RWPE2 (cell line): Measurements from ENCODE around the gene ELMOD3.
A peak's percentile ranks its signal among the peaks of the same experiment; 100 is the strongest.

Source experiments
- ATAC-seq: fragments of 200-7000 bp; cut with Tn5 transposase; 3 replicates; pipeline ENCODE4 v1.9.1; 2021; ENCODE audit warnings: low read depth
- DNase-seq: peaks from one replicate; pipeline ENCODE4 v3.0.0-alpha.2; 2020; ENCODE audit warnings: low spot score
- H3K27ac ChIP-seq: fragments of 450-650 bp; 2 replicates; pipeline ENCODE4 v1.5.1; 2017; ENCODE audit warnings: mild to moderate bottlenecking; ENCODE audit not compliant: poor library complexity, severe bottlenecking
- H3K27me3 ChIP-seq: fragments of 250-450 bp; sonication (Bioruptor Pico); 2 replicates; pipeline ENCODE4 v1.5.1; 2021; ENCODE audit warnings: mild to moderate bottlenecking, moderate library complexity; ENCODE audit not compliant: insufficient read depth, poor library complexity, severe bottlenecking
- H3K36me3 ChIP-seq: fragments of 250-450 bp; sonication (Bioruptor Pico); 2 replicates; pipeline ENCODE4 v1.5.1; 2020; ENCODE audit warnings: low read depth, mild to moderate bottlenecking, moderate library complexity
- H3K4me1 ChIP-seq: fragments of 250-450 bp; sonication (Bioruptor Pico); 2 replicates; pipeline ENCODE4 v1.5.1; 2021; ENCODE audit warnings: mild to moderate bottlenecking, moderate library complexity; ENCODE audit not compliant: insufficient read depth, poor library complexity, severe bottlenecking
- H3K4me3 ChIP-seq: fragments of 250-450 bp; sonication (Bioruptor Pico); 2 replicates; pipeline ENCODE4 v1.5.1; 2021; ENCODE audit warnings: mild to moderate bottlenecking, moderate library complexity; ENCODE audit not compliant: severe bottlenecking
- H3K9me3 ChIP-seq: fragments of 250-450 bp; sonication (Bioruptor Pico); 2 replicates; pipeline ENCODE4 v1.5.1; 2021; ENCODE audit warnings: mild to moderate bottlenecking, moderate library complexity; ENCODE audit not compliant: severe bottlenecking
- CTCF ChIP-seq: fragments of 450-650 bp; IDR thresholded peaks from one replicate; pipeline ENCODE4 v1.5.1; 2017; ENCODE audit warnings: mild to moderate bottlenecking, moderate library complexity; ENCODE audit not compliant: poor library complexity, severe bottlenecking

ELMOD3 gene

DNA sequence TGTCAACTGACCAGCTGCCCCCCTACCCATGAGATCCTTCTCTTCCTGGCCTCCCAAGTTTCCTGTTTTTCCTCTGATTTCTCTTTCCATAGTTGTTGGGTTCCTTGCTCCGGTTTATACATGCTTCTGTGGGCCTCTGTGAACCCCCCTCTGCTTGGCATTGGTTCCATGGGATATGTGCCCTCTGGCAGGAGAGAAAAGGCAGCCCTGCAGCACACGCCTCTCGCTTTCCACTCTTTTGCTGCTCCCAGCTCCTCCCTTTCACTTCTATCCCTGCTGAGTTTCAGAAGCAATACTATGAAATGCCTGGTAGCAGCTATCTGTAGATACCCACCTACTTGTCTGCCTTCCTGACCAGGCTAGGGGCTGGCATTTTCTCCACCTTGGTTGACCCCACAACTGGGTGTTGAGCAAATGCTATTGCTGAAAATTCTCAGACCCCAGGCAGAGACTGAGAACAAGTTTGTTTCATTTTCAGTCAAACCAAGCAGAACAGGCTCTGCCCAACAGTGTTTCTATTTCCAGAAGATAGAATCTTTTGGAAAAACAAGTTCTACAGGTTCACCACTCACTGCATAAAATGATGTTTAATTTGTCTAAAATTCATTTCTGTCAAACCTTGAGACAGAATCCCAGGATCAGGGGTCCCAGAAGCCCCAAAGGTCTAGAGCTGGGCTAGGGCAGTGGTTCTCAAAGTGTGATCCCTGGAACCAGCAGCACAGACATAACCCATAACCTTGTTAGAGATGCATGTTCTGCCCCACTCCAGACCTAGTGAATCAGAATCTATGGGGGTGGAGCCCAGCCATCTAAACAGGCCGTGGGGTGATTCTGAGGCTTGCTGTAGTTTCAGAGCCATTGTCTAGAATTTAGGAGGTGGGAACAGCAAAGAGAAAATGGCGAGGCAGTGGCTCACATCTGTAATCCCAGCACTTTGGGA lies 42.2 kb downstream of the ELMOD3 start:
- H3K27me3 ChIP-seq: no peaks in the 10 kb centered on the region
- H3K27ac ChIP-seq: no peak overlapping the region
- no peaks in the 10 kb centered on the region for H3K9me3 ChIP-seq
- ATAC-seq (no peak), DNase-seq (no peak)
- H3K4me1 ChIP-seq: no peaks in the 10 kb centered on the region
- H3K36me3 ChIP-seq: peaks cover 68% of the 10 kb centered on the region
- no peak overlapping the region for H3K4me3 ChIP-seq
- TF ChIP-seq CTCF: no peak

DNA sequence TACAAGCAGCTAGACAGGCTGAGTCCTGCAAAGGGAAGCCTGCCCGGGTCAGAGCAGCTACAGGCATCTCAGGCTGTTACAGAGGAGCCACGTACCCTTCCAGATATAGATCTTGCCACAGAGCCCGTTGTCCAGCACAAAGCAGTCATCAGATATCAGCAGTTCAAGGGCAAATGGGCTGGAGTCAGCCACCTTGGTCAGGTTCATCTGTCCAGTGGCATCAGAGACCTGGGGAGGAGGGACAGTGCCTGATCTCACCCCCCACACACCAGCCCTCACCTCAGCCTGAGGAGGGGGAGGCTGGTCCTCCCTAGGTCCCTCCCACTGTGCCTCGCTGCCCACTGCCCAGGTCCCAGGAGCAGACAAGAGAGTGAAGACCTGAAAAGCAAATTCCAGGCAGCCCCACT lies 43.4 kb downstream of the ELMOD3 start:
- H3K36me3 ChIP-seq: peaks cover 76% of the 10 kb centered on the region
- H3K27me3 ChIP-seq: no peaks in the 10 kb centered on the region
- ATAC-seq (no peak), DNase-seq (peak; percentile 30)
- H3K4me3 ChIP-seq: no peak overlapping the region
- H3K4me1 ChIP-seq: no peaks in the 10 kb centered on the region
- no peak overlapping the region for H3K27ac ChIP-seq
- TF ChIP-seq CTCF: no peak
- H3K9me3 ChIP-seq: no peaks in the 10 kb centered on the region

GRCh38 chr2:85398426-85399182 lies 44.0 kb downstream of the ELMOD3 start:
- no peaks in the 10 kb centered on the region for H3K9me3 ChIP-seq
- no peaks in the 10 kb centered on the region for H3K4me1 ChIP-seq
- H3K4me3 ChIP-seq: no peak overlapping the region
- DNase-seq (peak; percentile 52), ATAC-seq (no peak)
- TF ChIP-seq CTCF: no peak
- H3K36me3 ChIP-seq: peaks cover 82% of the 10 kb centered on the region
- H3K27ac ChIP-seq: no peak overlapping the region
- no peaks in the 10 kb centered on the region for H3K27me3 ChIP-seq

- DNase-seq (peak; percentile 48), ATAC-seq (no peak)
- H3K4me1 ChIP-seq: no peaks in the 10 kb centered on the region
- no peak for TF ChIP-seq CTCF
- peaks cover 84% of the 10 kb centered on the region for H3K36me3 ChIP-seq
- H3K4me3 ChIP-seq: no peak overlapping the region
- H3K27ac ChIP-seq: no peak overlapping the region
- no peaks in the 10 kb centered on the region for H3K27me3 ChIP-seq
- H3K9me3 ChIP-seq: peaks cover 3% of the 10 kb centered on the region
Observed at GRCh38 chr2:85399183-85399455, 44.5 kb downstream of the ELMOD3 start.
